Natural killer cell treated with Interleukin-12 subunit alpha and Interleukin-12 subunit beta and Interleukin-15 and Interleukin-18, amount 100 ng/mL, for 72 hours (primary cell): Measurements from ENCODE around the gene CCDC154. TPM values are rescaled to one million over a fixed set of nuclear protein-coding genes. Genes with fewer than 3 reads are reported as not detected.

ENCODE experiments used
- total RNA-seq, 2 donors: library from RNA; stranded (reverse); gene quantifications; one replicate each; pipeline ENCODE4 v1.2.3, GENCODE V29; 2022

CCDC154 gene
- total RNA-seq, 2 donors from 2014 or later, result 0.38 to 3.6 TPM

Other genes starting within 250 kb of the CCDC154 start
- gene TPSG1, start 219.3 kb downstream of the CCDC154 start, total RNA-seq, result 1 to 10 TPM in 1 of 2 donors, not detected in 1; 1.3 TPM
- 1 to 10 TPM in 1 of 2 donors, not detected in 1; 1.0 TPM for gene TPSB2, start 214.4 kb downstream of the CCDC154 start, total RNA-seq
- 1 to 10 TPM in 1 of 2 donors, not detected in 1; 6.6 TPM for gene TPSAB1, start 203.9 kb downstream of the CCDC154 start, total RNA-seq
- gene TPSD1, start 188.5 kb downstream of the CCDC154 start, total RNA-seq, result not detected
- gene UBE2I, start 134.9 kb downstream of the CCDC154 start, total RNA-seq, result 100 to 1,000 TPM; 202 to 246 TPM
- gene BAIAP3, start 110.9 kb downstream of the CCDC154 start, total RNA-seq, result under 1 TPM; 0.17 to 0.31 TPM
- gene TSR3, start 92.7 kb downstream of the CCDC154 start, total RNA-seq, result 100 to 1,000 TPM in 1 of 2 donors, 10 to 100 TPM in 1; 57.4 to 108 TPM
- gene GNPTG, start 92.6 kb downstream of the CCDC154 start, total RNA-seq, result 10 to 100 TPM; 36.1 to 38.9 TPM
- 10 to 100 TPM; 25.4 to 72.1 TPM for gene UNKL, start 29.9 kb downstream of the CCDC154 start, total RNA-seq
- 10 to 100 TPM; 18.4 to 31.1 TPM for gene UQCC4, start 23.8 kb downstream of the CCDC154 start, total RNA-seq
- gene PERCC1, start 13.5 kb downstream of the CCDC154 start, total RNA-seq, result 1 to 10 TPM in 1 of 2 donors, under 1 TPM in 1; 0.98 to 1.2 TPM
- 10 to 100 TPM; 52.2 to 73.5 TPM for gene CLCN7, start 30.5 kb upstream of the CCDC154 start, total RNA-seq
- under 1 TPM in 1 of 2 donors, not detected in 1; 0.39 TPM for gene PTX4, start 44.4 kb upstream of the CCDC154 start, total RNA-seq
- 100 to 1,000 TPM in 1 of 2 donors, 10 to 100 TPM in 1; 55.5 to 156 TPM for gene TELO2, start 48.8 kb upstream of the CCDC154 start, total RNA-seq
- 10 to 100 TPM in 1 of 2 donors, 1 to 10 TPM in 1; 2.8 to 10.7 TPM for gene TMEM204, start 89.1 kb upstream of the CCDC154 start, total RNA-seq
- gene IFT140, start 167.5 kb upstream of the CCDC154 start, total RNA-seq, result 1 to 10 TPM; 5.1 to 7.0 TPM
- gene CRAMP1, start 167.8 kb upstream of the CCDC154 start, total RNA-seq, result 10 to 100 TPM; 33.3 to 35.3 TPM
- gene JPT2, start 233.7 kb upstream of the CCDC154 start, total RNA-seq, result 10 to 100 TPM; 56.1 to 61.1 TPM